ENCODE data around the gene SNED1. TPM values are rescaled to one million over a fixed set of nuclear protein-coding genes. Genes with fewer than 3 reads are reported as not detected.

Gene SNED1
- total RNA-seq, 4 donors from 2014 or later = 16.4 to 56.2 (median 43.5) TPM

- Histone ChIP-seq H3K27ac (no peak overlapping the region), H3K27me3 (no peaks in the 10 kb centered on the region), H3K9me3 (no peaks in the 10 kb centered on the region), H3K4me1 (no peaks in the 10 kb centered on the region), H3K4me3 (no peak overlapping the region), H3K36me3 (no peaks in the 10 kb centered on the region)
- in situ Hi-C loops (cut with MboI; ENCODE audit: low sequenced_read_pairs in 4 of 4) = no loop called here
- TF ChIP-seq CTCF (IDR thresholded peaks at IDR 0.05 in 4 of 5, conservative IDR thresholded peaks at IDR 0.05 in 1 of 5) (no peak), POLR2A (IDR thresholded peaks at IDR 0.05) (no peak)
- intact Hi-C loops (cut with DNase I; ENCODE audit: low total_unique reads) = no loop called here
- DNase-seq (no peak), ATAC-seq (no peak)
Observed at GRCh38 chr2:241110089-241110606, 111.7 kb downstream of the SNED1 start.

GRCh38 chr2:241110607-241111439 is 112.4 kb downstream of the SNED1 start:
- ATAC-seq (no peak), DNase-seq (no peak)
- intact Hi-C loops (cut with DNase I; ENCODE audit: low total_unique reads) = no loop called here
- in situ Hi-C loops (cut with MboI; ENCODE audit: low sequenced_read_pairs in 4 of 4) = no loop called here
- no peak for TF ChIP-seq CTCF (IDR thresholded peaks at IDR 0.05 in 4 of 5, conservative IDR thresholded peaks at IDR 0.05 in 1 of 5)
- no peak for TF ChIP-seq POLR2A (IDR thresholded peaks at IDR 0.05)
- Histone ChIP-seq H3K4me3 (no peak overlapping the region), H3K4me1 (no peaks in the 10 kb centered on the region), H3K36me3 (no peaks in the 10 kb centered on the region), H3K9me3 (no peaks in the 10 kb centered on the region), H3K27ac (no peak overlapping the region), H3K27me3 (no peaks in the 10 kb centered on the region)

- no peaks in the 10 kb centered on the region for H3K9me3 ChIP-seq
- no peak for TF ChIP-seq POLR2A (IDR thresholded peaks at IDR 0.05)
- no peak for TF ChIP-seq CTCF (IDR thresholded peaks at IDR 0.05 in 4 of 5, conservative IDR thresholded peaks at IDR 0.05 in 1 of 5)
- intact Hi-C loops (cut with DNase I; ENCODE audit: low total_unique reads) (no loop called here), in situ Hi-C loops (cut with MboI; ENCODE audit: low sequenced_read_pairs in 4 of 4) (no loop called here)
- ATAC-seq (no peak), DNase-seq (no peak)
- no peak overlapping the region for H3K27ac ChIP-seq
- no peaks in the 10 kb centered on the region for H3K36me3 ChIP-seq
- H3K4me3 ChIP-seq = no peak overlapping the region
- no peaks in the 10 kb centered on the region for H3K4me1 ChIP-seq
- no peaks in the 10 kb centered on the region for H3K27me3 ChIP-seq
Observed at GRCh38 chr2:241111440-241111805, 113.0 kb downstream of the SNED1 start.

GRCh38 chr2:241112046-241112445 is 113.6 kb downstream of the SNED1 start:
- intact Hi-C loops (cut with DNase I; ENCODE audit: low total_unique reads) (no loop called here), in situ Hi-C loops (cut with MboI; ENCODE audit: low sequenced_read_pairs in 4 of 4) (no loop called here)
- no peaks in the 10 kb centered on the region for H3K36me3 ChIP-seq
- TF ChIP-seq CTCF (IDR thresholded peaks at IDR 0.05 in 4 of 5, conservative IDR thresholded peaks at IDR 0.05 in 1 of 5) (no peak), POLR2A (IDR thresholded peaks at IDR 0.05) (no peak)
- no peak for ATAC-seq
- no peak overlapping the region for H3K27ac ChIP-seq
- DNase-seq = no peak
- H3K4me3 ChIP-seq = no peak overlapping the region
- H3K4me1 ChIP-seq = no peaks in the 10 kb centered on the region
- no peaks in the 10 kb centered on the region for H3K27me3 ChIP-seq
- H3K9me3 ChIP-seq = no peaks in the 10 kb centered on the region

Data from gastrocnemius medialis (tissue), 4 donors.